OCI-LY7 (cell line): ENCODE results near the gene TOPAZ1.

Experiments
- EZH2phosphoT487 ChIP-seq: fragments of 200-600 bp; sonication (generic); IDR thresholded peaks from 2 replicates; pipeline ENCODE4 v1.6.1; 2018; ENCODE audit warnings: low read depth, borderline replicate concordance, mild to moderate bottlenecking, mixed run types, antibody characterized with exemption, low read length, moderate library complexity, mixed read lengths
- TF ChIP-seq, protein P1 (sequence below): fragments of 200-600 bp; sonication (generic); conservative IDR thresholded peaks from 2 replicates; pipeline ENCODE4 v1.5.1; 2014; ENCODE audit warnings: mild to moderate bottlenecking, antibody characterized with exemption, low read length, moderate library complexity, mixed read lengths

DNA sequence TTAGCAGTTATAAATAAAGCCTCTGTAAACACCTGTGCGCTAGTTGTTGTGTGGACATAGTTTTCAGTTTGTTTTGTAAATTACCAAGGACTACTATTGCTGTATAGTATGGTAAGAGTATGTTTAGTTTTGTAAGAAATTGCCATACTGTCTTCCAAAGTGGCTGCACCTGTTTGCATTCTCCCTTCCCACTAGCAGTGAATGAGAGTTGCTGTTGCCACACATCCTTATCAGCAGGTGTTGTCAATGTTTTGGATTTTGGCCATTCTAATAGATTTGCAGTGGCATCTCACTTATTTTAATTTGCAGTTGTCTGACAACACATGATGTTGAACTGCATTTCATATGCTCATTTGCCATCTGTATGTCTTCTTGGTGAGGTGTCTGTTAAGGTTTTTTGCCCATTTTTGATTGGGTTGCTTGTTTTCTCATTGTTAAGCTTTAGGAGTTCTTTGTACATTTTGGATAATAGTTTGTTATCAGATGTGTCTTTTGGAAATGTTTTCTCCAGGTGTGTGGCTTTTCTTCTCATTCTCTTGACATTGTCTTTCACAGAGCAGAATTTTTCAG, 111.8 kb downstream of the TOPAZ1 start:
- TF ChIP-seq, protein P1, sequence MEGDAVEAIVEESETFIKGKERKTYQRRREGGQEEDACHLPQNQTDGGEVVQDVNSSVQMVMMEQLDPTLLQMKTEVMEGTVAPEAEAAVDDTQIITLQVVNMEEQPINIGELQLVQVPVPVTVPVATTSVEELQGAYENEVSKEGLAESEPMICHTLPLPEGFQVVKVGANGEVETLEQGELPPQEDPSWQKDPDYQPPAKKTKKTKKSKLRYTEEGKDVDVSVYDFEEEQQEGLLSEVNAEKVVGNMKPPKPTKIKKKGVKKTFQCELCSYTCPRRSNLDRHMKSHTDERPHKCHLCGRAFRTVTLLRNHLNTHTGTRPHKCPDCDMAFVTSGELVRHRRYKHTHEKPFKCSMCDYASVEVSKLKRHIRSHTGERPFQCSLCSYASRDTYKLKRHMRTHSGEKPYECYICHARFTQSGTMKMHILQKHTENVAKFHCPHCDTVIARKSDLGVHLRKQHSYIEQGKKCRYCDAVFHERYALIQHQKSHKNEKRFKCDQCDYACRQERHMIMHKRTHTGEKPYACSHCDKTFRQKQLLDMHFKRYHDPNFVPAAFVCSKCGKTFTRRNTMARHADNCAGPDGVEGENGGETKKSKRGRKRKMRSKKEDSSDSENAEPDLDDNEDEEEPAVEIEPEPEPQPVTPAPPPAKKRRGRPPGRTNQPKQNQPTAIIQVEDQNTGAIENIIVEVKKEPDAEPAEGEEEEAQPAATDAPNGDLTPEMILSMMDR, result no peak
- no peak for TF ChIP-seq EZH2phosphoT487
